Sigmoid colon (tissue), 7 donors: ENCODE measurements around the gene TMEM86A. TPM values are rescaled to one million over a fixed set of nuclear protein-coding genes. Genes with fewer than 3 reads are reported as not detected.

ENCODE experiments used
- DNase-seq: peaks from one replicate; pipeline ENCODE4 v3.0.0-alpha.2; 2019
- H3K27ac ChIP-seq, 4 donors: fragments of 200-600 bp; sonication (generic); one replicate each; pipeline ENCODE4 v1.5.1; 2016 to 2019; ENCODE audit warnings: mild to moderate bottlenecking in 1 of 4
- H3K27me3 ChIP-seq, 3 donors: fragments of 200-600 bp; sonication (generic); one replicate each; pipeline ENCODE4 v1.5.1; 2019; ENCODE audit warnings: mild to moderate bottlenecking in 1 of 3
- H3K36me3 ChIP-seq, 4 donors: fragments of 200-600 bp; sonication (generic); one replicate each; pipeline ENCODE4 v1.5.1; 2016 to 2019
- H3K4me1 ChIP-seq, 4 donors: fragments of 200-600 bp; sonication (generic); one replicate each; pipeline ENCODE4 v1.5.1; 2017 to 2019
- H3K4me3 ChIP-seq, 4 donors: fragments of 200-600 bp; sonication (generic); one replicate each; pipeline ENCODE4 v1.5.1; 2017 to 2019; ENCODE audit warnings: mild to moderate bottlenecking in 2 of 4, moderate library complexity in 1 of 4
- H3K9me3 ChIP-seq, 4 donors: fragments of 200-600 bp in 3 of 4; sonication (generic) in 3 of 4; one replicate each; pipeline versions ENCODE4 v1.5.1 to v1.6.1; 2013 to 2019
- CTCF ChIP-seq, 4 experiments: fragments of 450-650 bp in 3 of 4; fragments of 200-600 bp in 1 of 4; IDR thresholded peaks; one replicate each; pipeline ENCODE4 v1.5.1; 2016 to 2019; ENCODE audit warnings: antibody characterized with exemption in 4 of 4, mild to moderate bottlenecking in 3 of 4, moderate library complexity in 2 of 4
- EP300 ChIP-seq, 4 donors: sonication (generic); formaldehyde crosslinking; IDR thresholded peaks; one replicate each; pipeline ENCODE4 v1.6.1; 2017; ENCODE audit warnings: antibody characterized with exemption in 4 of 4
- POLR2A ChIP-seq, 2 donors: fragments of 450-650 bp; IDR thresholded peaks; one replicate each; pipeline ENCODE4 v1.6.1; 2016; ENCODE audit warnings: antibody characterized with exemption in 2 of 2, mild to moderate bottlenecking in 2 of 2, moderate library complexity in 2 of 2
- POLR2AphosphoS5 ChIP-seq, 4 donors: sonication (generic); formaldehyde crosslinking; IDR thresholded peaks; one replicate each; pipeline ENCODE4 v1.6.1; 2017; ENCODE audit warnings: antibody characterized with exemption in 4 of 4
- WGBS, 2 donors: extraction: QIAGEN DNeasy Blood & Tissue Kit; methylation state at CpG; one replicate each; pipeline ENCODE4 v1.1.7; 2013; 5-methylcytosine and 5-hydroxymethylcytosine counted together
- intact Hi-C: fragments of 100-400 bp; cut with DNase I; formaldehyde crosslinking; loops from one replicate; pipeline ENCODE4 v1.15.1; 2023
- polyA plus RNA-seq, 3 donors: library from polyadenylated mRNA; stranded (reverse); fragments of 200-250 nt; gene quantifications; one replicate each; pipeline ENCODE4 v1.2.3, GENCODE V29; 2013
- total RNA-seq, 4 donors: library from RNA; depleted of rRNA; stranded (reverse); fragments of >200 nt; gene quantifications; one replicate each; pipeline ENCODE4 v1.1.0, GENCODE V29; 2016
- donor health status: healthy with polysubstance abuse.
- donor health status: Bipolar disorder and iron deficiency.
- donor health status: healthy.

Gene TMEM86A
- total and polyA plus RNA-seq, 7 donors: 1.7 to 5.3 (median 3.7) TPM

- Histone ChIP-seq H3K27me3 (no peaks in the 10 kb centered on the region), H3K4me1 (no peaks in the 10 kb centered on the region), H3K4me3 (no peak overlapping the region), H3K27ac (no peak overlapping the region), H3K36me3 (no peaks in the 10 kb centered on the region), H3K9me3 (no peaks in the 10 kb centered on the region)
- no peak for DNase-seq
- 87 to 88% methylated on average over 13 of the region's 13 CpGs for WGBS, 2 donors
- intact Hi-C loops: no loop called here
- TF ChIP-seq CTCF (IDR thresholded peaks at IDR 0.05) (no peak), POLR2A (IDR thresholded peaks at IDR 0.05) (no peak), EP300 (IDR thresholded peaks at IDR 0.05) (no peak), POLR2AphosphoS5 (IDR thresholded peaks at IDR 0.05) (no peak)
These were observed 50.3 kb downstream of the TMEM86A start for GRCh38 chr11:18748766-18749365.

GRCh38 chr11:18749681-18750319, 51.2 kb downstream of the TMEM86A start:
- H3K9me3 ChIP-seq: no peaks in the 10 kb centered on the region
- no peak for DNase-seq
- H3K4me3 ChIP-seq: no peak overlapping the region
- no peaks in the 10 kb centered on the region for H3K36me3 ChIP-seq
- H3K27ac ChIP-seq: no peak overlapping the region
- H3K4me1 ChIP-seq: no peaks in the 10 kb centered on the region
- 73 to 77% methylated on average over 12 of the region's 12 CpGs for WGBS, 2 donors
- TF ChIP-seq POLR2A (IDR thresholded peaks at IDR 0.05) (no peak), POLR2AphosphoS5 (IDR thresholded peaks at IDR 0.05) (no peak), EP300 (IDR thresholded peaks at IDR 0.05) (no peak), CTCF (IDR thresholded peaks at IDR 0.05) (no peak)
- no peaks in the 10 kb centered on the region for H3K27me3 ChIP-seq
- intact Hi-C loops: no loop called here

GRCh38 chr11:18750944-18751343, 52.4 kb downstream of the TMEM86A start:
- TF ChIP-seq POLR2AphosphoS5 (IDR thresholded peaks at IDR 0.05) (no peak), POLR2A (IDR thresholded peaks at IDR 0.05) (no peak), CTCF (IDR thresholded peaks at IDR 0.05) (no peak), EP300 (IDR thresholded peaks at IDR 0.05) (no peak)
- no peaks in the 10 kb centered on the region for H3K36me3 ChIP-seq
- H3K27ac ChIP-seq: no peak overlapping the region
- 71 to 87% methylated on average over 3 of the region's 3 CpGs for WGBS, 2 donors
- intact Hi-C loops: no loop called here
- no peaks in the 10 kb centered on the region for H3K4me1 ChIP-seq
- H3K27me3 ChIP-seq: no peaks in the 10 kb centered on the region
- DNase-seq: no peak
- no peak overlapping the region for H3K4me3 ChIP-seq
- no peaks in the 10 kb centered on the region for H3K9me3 ChIP-seq

GRCh38 chr11:18752502-18752901, 53.9 kb downstream of the TMEM86A start:
- TF ChIP-seq POLR2AphosphoS5 (IDR thresholded peaks at IDR 0.05) (no peak), POLR2A (IDR thresholded peaks at IDR 0.05) (no peak), EP300 (IDR thresholded peaks at IDR 0.05) (no peak), CTCF (IDR thresholded peaks at IDR 0.05) (no peak)
- no peak overlapping the region for H3K4me3 ChIP-seq
- WGBS, 2 donors: 25 to 61% methylated on average over 3 of the region's 3 CpGs
- no peaks in the 10 kb centered on the region for H3K27me3 ChIP-seq
- H3K9me3 ChIP-seq: no peaks in the 10 kb centered on the region
- H3K36me3 ChIP-seq: no peaks in the 10 kb centered on the region
- no peak for DNase-seq
- H3K4me1 ChIP-seq: no peaks in the 10 kb centered on the region
- intact Hi-C loops: no loop called here
- no peak overlapping the region for H3K27ac ChIP-seq
